ENCODE results near the gene ADAM12. TPM values are rescaled to one million over a fixed set of nuclear protein-coding genes. Genes with fewer than 3 reads are reported as not detected.

ADAM12 gene
- total RNA-seq, 1 experiment from 2014 or later = not detected

GRCh38 chr10:126201603-126202002 is 186.7 kb downstream of the ADAM12 start:
- DNase-seq (ENCODE audit: low read depth, low spot score) = no peak
- intact Hi-C loops (cut with micrococcal nuclease) = no loop called here
- RAD21 ChIA-PET (ENCODE audit: low non-redundant PET in 1 of 2, low total read pairs in 2 of 2, uncharacterized antibody in 2 of 2, unreplicated experiment in 2 of 2) = no interaction called here
- Histone ChIP-seq H3K36me3 (ENCODE audit: control insufficient read depth in 1 of 2, insufficient read depth in 2 of 2, low read length in 2 of 2) (no peaks in the 10 kb centered on the region), H3K27ac (ENCODE audit: low read depth, low read length) (no peak overlapping the region), H4K20me1 (ENCODE audit: insufficient read depth) (no peaks in the 10 kb centered on the region), H3K9me3 (ENCODE audit: control insufficient read depth in 1 of 2, insufficient read depth in 1 of 2, low read depth in 1 of 2, low read length in 2 of 2) (no peaks in the 10 kb centered on the region), H3K9me2 (ENCODE audit: insufficient read depth) (no peaks in the 10 kb centered on the region; the same call in 1 of the 2 replicates), H3K4me2 (ENCODE audit: low read length) (no peak overlapping the region), H3K79me2 (ENCODE audit: insufficient read depth, low read length) (no peaks in the 10 kb centered on the region), H3K4me1 (ENCODE audit: control insufficient read depth in 1 of 2, insufficient read depth in 2 of 2, low read length in 2 of 2) (peaks cover 0 to 21% of the 10 kb centered on the region in 2 experiments; a peak in 2 of 4 replicates), H2AFZ (ENCODE audit: low read depth, low read length, poor library complexity, severe bottlenecking) (no peak overlapping the region), H3K4me3 (replicated peaks in 1 of 2; ENCODE audit: low read depth in 1 of 2, low read length in 2 of 2) (no peak overlapping the region), H3K27me3 (ENCODE audit: insufficient read depth, low read length) (no peaks in the 10 kb centered on the region), H3K9ac (ENCODE audit: low read length) (no peak overlapping the region)
- no peak for ATAC-seq
- CTCF ChIA-PET = no interaction called here
- no TSS peak for BruUV-seq (replicated peaks)
- TF ChIP-seq CBX3 (IDR thresholded peaks at IDR 0.05; ENCODE audit: low read depth) (no peak), EGR1 (IDR thresholded peaks at IDR 0.05; ENCODE audit: low read depth) (no peak), POLR2AphosphoS5 (IDR thresholded peaks at IDR 0.05; ENCODE audit: low read depth, low read length) (no peak), POLR2A (IDR thresholded peaks at IDR 0.05; ENCODE audit: borderline replicate concordance, extremely low read depth, insufficient read depth, insufficient read length) (no peak), CEBPB (IDR thresholded peaks at IDR 0.05; ENCODE audit: low read depth) (no peak), CTCF (IDR thresholded peaks at IDR 0.05 in 2 of 3, conservative IDR thresholded peaks at IDR 0.05 in 1 of 3; ENCODE audit: borderline replicate concordance in 1 of 3, insufficient read depth in 1 of 3, low read depth in 2 of 3, low read length in 2 of 3) (no peak), EZH2 (IDR thresholded peaks at IDR 0.05) (no peak), RAD21 (IDR thresholded peaks at IDR 0.05; ENCODE audit: low read depth) (no peak), FOSL1 (IDR thresholded peaks at IDR 0.05; ENCODE audit: low read depth) (no peak), YY1 (IDR thresholded peaks at IDR 0.05; ENCODE audit: extremely low read depth, insufficient replicate concordance, low read depth, low read length) (no peak), SRF (IDR thresholded peaks at IDR 0.05; ENCODE audit: low read depth) (no peak), SP1 (IDR thresholded peaks at IDR 0.05; ENCODE audit: low read depth) (no peak), JUND (IDR thresholded peaks at IDR 0.05) (no peak), ATF3 (IDR thresholded peaks at IDR 0.05) (no peak), ZBTB33 (IDR thresholded peaks at IDR 0.05; ENCODE audit: extremely low read depth, insufficient replicate concordance, low read length) (no peak)
- POLR2A ChIA-PET = no interaction called here
